Pancreas (tissue), 10 donors: ENCODE measurements around the gene TM7SF2. TPM values are rescaled to one million over a fixed set of nuclear protein-coding genes. Genes with fewer than 3 reads are reported as not detected.

Experiments used
- ATAC-seq, 4 donors: fragments of 200-7000 bp; cut with Tn5 transposase; one replicate each; pipeline versions ENCODE4 v1.8.0 to v1.9.1; 2020; ENCODE audit warnings: mild to moderate bottlenecking in 4 of 4, moderate library complexity in 4 of 4
- DNase-seq, 6 donors: peaks; one replicate each; pipeline ENCODE4 v3.0.0-alpha.2; 2020
- FAIRE-seq: peaks from 2 replicates; lab custom pipeline; 2012; peaks lifted over from hg19 to GRCh38; lab: Jason Lieb, UNC
- H3K27ac ChIP-seq, 4 donors: fragments of 200-600 bp; sonication (generic); 1 replicate in 3 of 4; 2 replicates in 1 of 4; pipeline versions ENCODE4 v1.5.0 to v1.8.0; 2020
- H3K27me3 ChIP-seq, 4 donors: fragments of 200-600 bp; one replicate each; pipeline ENCODE4 v1.8.0; 2021
- H3K36me3 ChIP-seq, 3 donors: fragments of 200-600 bp; sonication (generic) in 1 of 3; one replicate each; pipeline versions ENCODE4 v1.5.0 to v1.8.0; 2020 to 2021
- H3K4me1 ChIP-seq, 3 donors: fragments of 200-600 bp; one replicate each; pipeline ENCODE4 v1.8.0; 2021
- H3K4me3 ChIP-seq, 4 donors: fragments of 200-600 bp; sonication (generic) in 2 of 4; one replicate each; pipeline versions ENCODE4 v1.5.0 to v1.8.0; 2020 to 2021
- H3K9me3 ChIP-seq, 4 donors: fragments of 200-600 bp; one replicate each; pipeline ENCODE4 v1.8.0; 2021
- WGBS, 2 donors: extraction: QIAGEN DNeasy Blood & Tissue Kit; methylation state at CpG; one replicate each; pipeline ENCODE4 v1.1.7; 2013; 5-methylcytosine and 5-hydroxymethylcytosine counted together
- intact Hi-C, 3 donors: fragments of 100-400 bp; cut with DNase I; formaldehyde crosslinking; loops; one replicate each; pipeline versions ENCODE4 v1.11.1 to v1.14.2; 2022
- polyA plus RNA-seq, 2 donors: library from polyadenylated mRNA; stranded (reverse); fragments of 200-250 nt; gene quantifications; one replicate each; pipeline ENCODE4 v1.2.3, GENCODE V29; 2013
- total RNA-seq, 6 donors: library from RNA; stranded (reverse); fragmentation: NEBNext Ultra II Directional in 4 of 6; extraction: Animal tissue kit (Norgen Biotek cat#: 25700) in 4 of 6; gene quantifications; one replicate each; pipeline versions ENCODE4 v1.2.1 to v1.2.4, GENCODE V29; 2021 to 2023
- TF ChIP-seq, protein P1 (sequence below), 4 donors: fragments of 200-600 bp; sonication (generic) in 3 of 4; IDR thresholded peaks; one replicate each; pipeline versions ENCODE4 v1.5.0 to v1.8.0; 2021; ENCODE audit warnings: antibody characterized with exemption in 4 of 4
- donor health status: healthy with polysubstance abuse.
- donor health status: DM: no; HTN: no; CAD: no; lungs with moderate emphysema.
- donor health status: DM: no; HTN: no; CAD: no.
- donor health status: control.
- donor health status: control.
- donor health status: Bipolar disorder and iron deficiency.
- donor health status: DM: yes; HTN: yes; CAD: no.
- donor health status: DM: no; HTN: no; CAD: no.
- donor health status: DM: no; HTN: no; CAD: no.
- donor health status: DM: yes; HTN: yes; CAD: no.

The TM7SF2 gene
- total and polyA plus RNA-seq, 8 donors = 12.8 to 203 (median 60.6) TPM

DNA sequence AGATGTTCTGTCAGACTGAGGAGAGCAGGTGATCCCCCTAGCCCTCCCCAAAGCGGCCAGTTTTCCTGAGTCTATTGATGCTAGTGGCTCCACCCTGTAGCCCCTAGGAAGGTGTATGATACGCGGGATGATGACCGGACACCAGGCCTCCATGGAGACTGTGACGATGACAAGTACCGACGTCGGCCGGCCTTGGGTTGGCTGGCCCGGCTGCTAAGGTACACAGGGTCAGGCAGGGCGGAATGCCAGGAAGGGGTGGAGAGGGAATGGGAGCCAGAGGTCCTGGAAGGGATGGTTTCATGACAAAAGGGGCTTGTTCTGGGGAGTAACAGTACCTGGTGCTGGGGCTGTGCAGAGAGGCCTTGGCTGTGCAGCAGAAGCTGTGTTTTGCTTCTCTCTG lies 24.5 kb upstream of the TM7SF2 start:
- Histone ChIP-seq H3K4me1 (peaks cover 0 to 15% (median 11%) of the 10 kb centered on the region in 3 donors), H3K27ac (no peak overlapping the region), H3K4me3 (no peak overlapping the region), H3K9me3 (no peaks in the 10 kb centered on the region), H3K36me3 (peaks cover 0 to 17% (median 8%) of the 10 kb centered on the region in 3 donors), H3K27me3 (no peaks in the 10 kb centered on the region)
- ATAC-seq (no peak), DNase-seq (no peak), FAIRE-seq (no peak)
- intact Hi-C loops = no loop called here
- 67 to 68% methylated on average over 11 of the region's 11 CpGs for WGBS, 2 donors
- TF ChIP-seq, protein P1, sequence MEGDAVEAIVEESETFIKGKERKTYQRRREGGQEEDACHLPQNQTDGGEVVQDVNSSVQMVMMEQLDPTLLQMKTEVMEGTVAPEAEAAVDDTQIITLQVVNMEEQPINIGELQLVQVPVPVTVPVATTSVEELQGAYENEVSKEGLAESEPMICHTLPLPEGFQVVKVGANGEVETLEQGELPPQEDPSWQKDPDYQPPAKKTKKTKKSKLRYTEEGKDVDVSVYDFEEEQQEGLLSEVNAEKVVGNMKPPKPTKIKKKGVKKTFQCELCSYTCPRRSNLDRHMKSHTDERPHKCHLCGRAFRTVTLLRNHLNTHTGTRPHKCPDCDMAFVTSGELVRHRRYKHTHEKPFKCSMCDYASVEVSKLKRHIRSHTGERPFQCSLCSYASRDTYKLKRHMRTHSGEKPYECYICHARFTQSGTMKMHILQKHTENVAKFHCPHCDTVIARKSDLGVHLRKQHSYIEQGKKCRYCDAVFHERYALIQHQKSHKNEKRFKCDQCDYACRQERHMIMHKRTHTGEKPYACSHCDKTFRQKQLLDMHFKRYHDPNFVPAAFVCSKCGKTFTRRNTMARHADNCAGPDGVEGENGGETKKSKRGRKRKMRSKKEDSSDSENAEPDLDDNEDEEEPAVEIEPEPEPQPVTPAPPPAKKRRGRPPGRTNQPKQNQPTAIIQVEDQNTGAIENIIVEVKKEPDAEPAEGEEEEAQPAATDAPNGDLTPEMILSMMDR (IDR thresholded peaks at IDR 0.05) = no peak

DNA sequence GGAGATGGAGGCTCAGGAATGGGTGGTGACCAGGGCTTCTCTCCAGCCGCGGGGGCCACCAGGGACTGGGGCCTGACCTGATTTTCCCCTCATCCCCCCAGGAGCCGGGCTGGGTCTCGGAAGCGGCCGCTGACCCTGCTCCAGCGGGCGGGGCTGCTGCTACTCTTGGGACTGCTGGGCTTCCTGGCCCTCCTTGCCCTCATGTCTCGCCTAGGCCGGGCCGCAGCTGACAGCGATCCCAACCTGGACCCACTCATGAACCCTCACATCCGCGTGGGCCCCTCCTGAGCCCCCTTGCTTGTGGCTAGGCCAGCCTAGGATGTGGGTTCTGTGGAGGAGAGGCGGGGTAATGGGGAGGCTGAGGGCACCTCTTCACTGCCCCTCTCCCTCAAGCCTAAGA lies 23.8 kb upstream of the TM7SF2 start:
- no peaks in the 10 kb centered on the region for H3K9me3 ChIP-seq
- peaks cover 0 to 15% (median 11%) of the 10 kb centered on the region in 3 donors for H3K4me1 ChIP-seq
- peaks cover 0 to 17% (median 8%) of the 10 kb centered on the region in 3 donors for H3K36me3 ChIP-seq
- 94 to 95% methylated on average over 14 to 15 of the region's 15 CpGs for WGBS, 2 donors
- TF ChIP-seq, protein P1 (IDR thresholded peaks at IDR 0.05) = no peak
- intact Hi-C loops = no loop called here
- H3K27ac ChIP-seq = no peak overlapping the region
- FAIRE-seq (no peak), ATAC-seq (no peak), DNase-seq (no peak)
- no peaks in the 10 kb centered on the region for H3K27me3 ChIP-seq
- no peak overlapping the region for H3K4me3 ChIP-seq

DNA sequence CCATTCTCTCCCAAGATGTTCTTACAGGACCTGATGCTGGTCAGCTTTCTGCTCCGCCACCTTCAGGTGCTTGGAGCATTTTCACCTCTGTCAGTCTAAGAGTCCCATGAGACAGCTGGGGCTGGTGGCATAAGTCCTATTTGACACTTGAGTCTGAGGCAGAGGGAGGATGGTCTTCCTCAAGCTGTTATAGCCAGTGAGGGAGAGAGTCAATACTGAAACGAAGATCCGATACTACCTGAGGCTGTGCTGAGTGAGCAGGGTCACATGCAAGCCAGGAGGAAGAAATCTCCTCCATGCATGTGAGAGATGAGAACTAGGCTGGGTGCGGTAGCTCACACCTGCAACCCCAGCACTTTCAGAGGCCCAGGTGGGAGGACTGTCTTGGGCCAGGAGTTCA lies 22.1 kb upstream of the TM7SF2 start:
- no peak for FAIRE-seq
- Histone ChIP-seq H3K4me3 (no peak overlapping the region), H3K36me3 (peaks cover 0 to 17% (median 8%) of the 10 kb centered on the region in 3 donors), H3K4me1 (peaks cover 0 to 11% (median 10%) of the 10 kb centered on the region in 3 donors), H3K27me3 (no peaks in the 10 kb centered on the region), H3K27ac (no peak overlapping the region), H3K9me3 (no peaks in the 10 kb centered on the region)
- intact Hi-C loops = no loop called here
- TF ChIP-seq, protein P1 (IDR thresholded peaks at IDR 0.05) = no peak
- ATAC-seq = no peak
- WGBS, 2 donors = 87 to 94% methylated on average over 4 of the region's 4 CpGs
- no peak for DNase-seq

DNA sequence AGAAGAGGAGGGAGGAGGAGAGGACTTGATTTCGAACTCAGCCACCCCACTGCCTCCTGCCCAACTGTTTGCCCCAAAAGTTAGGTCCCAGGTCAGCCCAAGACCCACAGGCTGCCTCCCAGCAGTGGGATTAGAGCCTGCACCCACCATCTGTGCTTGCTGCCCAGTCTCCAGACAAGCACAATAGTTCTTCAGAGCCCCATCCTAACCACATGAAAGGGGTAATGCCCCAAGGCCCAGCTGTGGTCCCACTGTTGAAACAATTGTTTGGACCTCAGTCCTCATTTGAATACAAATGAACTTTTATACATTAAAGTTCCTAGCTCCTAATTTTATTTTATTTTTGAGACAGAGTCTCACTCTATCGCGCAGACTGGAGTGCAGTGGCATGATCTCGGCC lies 21.0 kb upstream of the TM7SF2 start:
- FAIRE-seq (no peak), ATAC-seq (no peak), DNase-seq (no peak)
- no peak overlapping the region for H3K27ac ChIP-seq
- TF ChIP-seq, protein P1 (IDR thresholded peaks at IDR 0.05) = no peak
- no peak overlapping the region for H3K4me3 ChIP-seq
- H3K9me3 ChIP-seq = no peaks in the 10 kb centered on the region
- peaks cover 0 to 17% (median 8%) of the 10 kb centered on the region in 3 donors for H3K36me3 ChIP-seq
- no peaks in the 10 kb centered on the region for H3K27me3 ChIP-seq
- intact Hi-C loops = no loop called here
- 95 to 97% methylated on average over 4 of the region's 4 CpGs for WGBS, 2 donors
- peaks cover 0 to 2% (median under 1%) of the 10 kb centered on the region in 3 donors for H3K4me1 ChIP-seq

DNA sequence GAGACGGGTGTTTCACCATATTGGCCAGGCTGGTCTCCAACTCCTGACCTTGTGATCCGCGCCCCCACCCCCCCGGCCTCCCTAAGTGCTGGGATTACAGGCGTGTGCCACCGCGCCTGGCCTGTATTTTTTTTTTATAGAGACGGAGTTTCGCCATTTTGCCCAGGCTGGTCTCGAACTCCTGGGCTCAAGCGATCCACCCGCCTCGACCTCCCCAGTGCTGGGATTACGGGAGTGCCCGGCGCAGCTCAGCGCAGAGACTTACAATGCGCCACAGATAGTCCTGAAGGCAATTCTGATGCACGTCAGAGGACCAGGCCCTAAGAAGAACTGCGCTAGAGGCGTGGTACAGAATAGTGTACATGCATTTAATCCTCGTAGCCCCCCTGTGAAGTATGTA lies 16.2 kb upstream of the TM7SF2 start:
- Histone ChIP-seq H3K4me3 (peak overlapping the region in 2 of 4 donors; percentile 64 to 78), H3K36me3 (peaks cover 0 to 9% (median 0%) of the 10 kb centered on the region in 3 donors), H3K27ac (peak overlapping the region in 2 of 4 donors; percentile 92 to 93), H3K9me3 (no peaks in the 10 kb centered on the region), H3K4me1 (peaks cover 0 to 8% (median 7%) of the 10 kb centered on the region in 3 donors), H3K27me3 (no peaks in the 10 kb centered on the region)
- ATAC-seq = no peak
- intact Hi-C loops = no loop called here
- DNase-seq = no peak
- TF ChIP-seq, protein P1 (IDR thresholded peaks at IDR 0.05) = no peak
- no peak for FAIRE-seq
- WGBS, 2 donors = 59 to 64% methylated on average over 22 of the region's 22 CpGs
